Astrocyte (in vitro differentiated cells and primary cell): Measurements from ENCODE around the gene MEPCE.

ENCODE experiments used
- EZH2 ChIP-seq: IDR thresholded peaks from 2 replicates; pipeline ENCODE4 v1.6.1; 2012; ENCODE audit warnings: mild to moderate bottlenecking, low read length, inconsistent platforms; ENCODE audit not compliant: insufficient read depth
- TF ChIP-seq, protein P1 (sequence below): IDR thresholded peaks from 2 replicates; pipeline ENCODE4 v1.5.1; 2011; ENCODE audit warnings: low read depth, mild to moderate bottlenecking, inconsistent platforms, low read length, moderate library complexity; ENCODE audit not compliant: insufficient read depth

- TF ChIP-seq, protein P1, sequence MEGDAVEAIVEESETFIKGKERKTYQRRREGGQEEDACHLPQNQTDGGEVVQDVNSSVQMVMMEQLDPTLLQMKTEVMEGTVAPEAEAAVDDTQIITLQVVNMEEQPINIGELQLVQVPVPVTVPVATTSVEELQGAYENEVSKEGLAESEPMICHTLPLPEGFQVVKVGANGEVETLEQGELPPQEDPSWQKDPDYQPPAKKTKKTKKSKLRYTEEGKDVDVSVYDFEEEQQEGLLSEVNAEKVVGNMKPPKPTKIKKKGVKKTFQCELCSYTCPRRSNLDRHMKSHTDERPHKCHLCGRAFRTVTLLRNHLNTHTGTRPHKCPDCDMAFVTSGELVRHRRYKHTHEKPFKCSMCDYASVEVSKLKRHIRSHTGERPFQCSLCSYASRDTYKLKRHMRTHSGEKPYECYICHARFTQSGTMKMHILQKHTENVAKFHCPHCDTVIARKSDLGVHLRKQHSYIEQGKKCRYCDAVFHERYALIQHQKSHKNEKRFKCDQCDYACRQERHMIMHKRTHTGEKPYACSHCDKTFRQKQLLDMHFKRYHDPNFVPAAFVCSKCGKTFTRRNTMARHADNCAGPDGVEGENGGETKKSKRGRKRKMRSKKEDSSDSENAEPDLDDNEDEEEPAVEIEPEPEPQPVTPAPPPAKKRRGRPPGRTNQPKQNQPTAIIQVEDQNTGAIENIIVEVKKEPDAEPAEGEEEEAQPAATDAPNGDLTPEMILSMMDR: no peak
- TF ChIP-seq EZH2: no peak
Observed at GRCh38 chr7:100384628-100385294, 44.9 kb upstream of the MEPCE start.
